Endodermal cell (in vitro differentiated cells): ENCODE measurements around the gene C10orf95. TPM values are rescaled to one million over a fixed set of nuclear protein-coding genes. Genes with fewer than 3 reads are reported as not detected.

Experiments
- DNase-seq: peaks from one replicate; pipeline ENCODE4 v3.0.0-alpha.2; 2017
- H3K27ac ChIP-seq: 2 replicates; pipeline ENCODE4 v1.5.1; 2013; ENCODE audit warnings: mild to moderate bottlenecking, low read depth, low read length, moderate library complexity
- H3K27me3 ChIP-seq: 2 replicates; pipeline ENCODE4 v1.6.1; 2013; ENCODE audit warnings: mild to moderate bottlenecking, low read length, moderate library complexity; ENCODE audit not compliant: insufficient read depth, control insufficient read depth, poor library complexity, severe bottlenecking
- H3K36me3 ChIP-seq: 2 replicates; pipeline ENCODE4 v1.7.0; 2013; ENCODE audit warnings: mild to moderate bottlenecking, low read length, moderate library complexity; ENCODE audit not compliant: control insufficient read depth, insufficient read depth
- H3K4me1 ChIP-seq: one replicate; pipeline ENCODE4 v1.7.0; 2013; ENCODE audit warnings: low read length; ENCODE audit not compliant: control insufficient read depth, insufficient read depth
- H3K4me3 ChIP-seq: 2 replicates; pipeline ENCODE4 v1.5.1; 2013; ENCODE audit warnings: mild to moderate bottlenecking, low read length, moderate library complexity
- H3K9ac ChIP-seq: 2 replicates; pipeline ENCODE4 v1.6.1; 2013; ENCODE audit warnings: mild to moderate bottlenecking, low read length, moderate library complexity; ENCODE audit not compliant: poor library complexity, severe bottlenecking; ENCODE audit errors: extremely low read depth
- H3K9me3 ChIP-seq: 2 replicates; pipeline ENCODE4 v1.6.1; 2013; ENCODE audit warnings: mild to moderate bottlenecking, low read length, moderate library complexity; ENCODE audit not compliant: control insufficient read depth
- H3K27ac Mint-ChIP-seq: 2 replicates; pipeline ENCODE4 v1.8.0; 2020; ENCODE audit warnings: mixed read lengths
- H3K27me3 Mint-ChIP-seq: 2 replicates; pipeline ENCODE4 v1.8.0; 2021; ENCODE audit warnings: mild to moderate bottlenecking, mixed read lengths; ENCODE audit not compliant: insufficient read depth
- H3K36me3 Mint-ChIP-seq: 2 replicates; pipeline ENCODE4 v1.8.0; 2020; ENCODE audit warnings: low read depth, mixed read lengths
- H3K4me1 Mint-ChIP-seq: 2 replicates; pipeline ENCODE4 v1.8.0; 2020; ENCODE audit warnings: mixed read lengths
- H3K4me3 Mint-ChIP-seq: 2 replicates; pipeline ENCODE4 v1.8.0; 2020; ENCODE audit warnings: mild to moderate bottlenecking, moderate library complexity, mixed read lengths
- H3K9me3 Mint-ChIP-seq: 2 replicates; pipeline ENCODE4 v1.8.0; 2020; ENCODE audit warnings: mild to moderate bottlenecking, mixed read lengths
- CTCF ChIP-seq: fragments of 200-600 bp; sonication (generic); conservative IDR thresholded peaks from 2 replicates; pipeline ENCODE4 v1.5.0; 2021; ENCODE audit warnings: antibody characterized with exemption, mild to moderate bottlenecking
- WGBS, 2 experiments: methylation state at CpG; one replicate each; pipeline versions ENCODE4 v1.1.5 to v1.1.7; 2013; ENCODE audit warnings: missing lambda C conversion rate in 2 of 2, mixed read lengths in 1 of 2; ENCODE audit not compliant: insufficient coverage in 1 of 2, insufficient read length in 1 of 2; 5-methylcytosine and 5-hydroxymethylcytosine counted together
- total RNA-seq, 2 donors: library from RNA; stranded (reverse); fragmentation: NEBNext Ultra II Directional in 1 of 2; extraction: Animal tissue kit (Norgen Biotek cat#: 25700) in 1 of 2; gene quantifications; 2 replicates in 1 of 2; 3 replicates in 1 of 2; pipeline ENCODE4 v1.2.1, GENCODE V29; 2021

The C10orf95 gene
- total RNA-seq, 2 donors from 2014 or later: 0.35 to 0.93 TPM

GRCh38 chr10:102429468-102429867 is 21.9 kb downstream of the C10orf95 start:
- no peaks in the 10 kb centered on the region for H3K9me3 Mint-ChIP-seq
- 89% methylated on average over 5 to 8 of the region's 8 CpGs for WGBS, 2 experiments
- Histone ChIP-seq H3K36me3 (peaks cover 7% of the 10 kb centered on the region), H3K27me3 (peaks cover 13% of the 10 kb centered on the region), H3K9me3 (no peaks in the 10 kb centered on the region), H3K9ac (no peak overlapping the region), H3K27ac (no peak overlapping the region), H3K4me3 (no peak overlapping the region), H3K4me1 (no peaks in the 10 kb centered on the region)
- TF ChIP-seq CTCF: no peak
- H3K27ac Mint-ChIP-seq: no peak overlapping the region
- no peak overlapping the region for H3K4me3 Mint-ChIP-seq
- peaks cover 6% of the 10 kb centered on the region for H3K4me1 Mint-ChIP-seq
- H3K27me3 Mint-ChIP-seq: peaks cover 24% of the 10 kb centered on the region
- no peak for DNase-seq
- H3K36me3 Mint-ChIP-seq: peaks cover 5% of the 10 kb centered on the region

GRCh38 chr10:102426803-102427287 is 24.5 kb downstream of the C10orf95 start:
- no peak for DNase-seq
- no peak overlapping the region for H3K4me3 Mint-ChIP-seq
- no peak overlapping the region for H3K4me3 ChIP-seq
- peaks cover 21% of the 10 kb centered on the region for H3K36me3 ChIP-seq
- no peak overlapping the region for H3K27ac ChIP-seq
- H3K9me3 ChIP-seq: no peaks in the 10 kb centered on the region
- H3K4me1 ChIP-seq: peaks cover 5% of the 10 kb centered on the region
- H3K4me1 Mint-ChIP-seq: peaks cover 13% of the 10 kb centered on the region
- H3K27ac Mint-ChIP-seq: no peak overlapping the region
- no peaks in the 10 kb centered on the region for H3K27me3 ChIP-seq
- no peak overlapping the region for H3K9ac ChIP-seq
- no peak for TF ChIP-seq CTCF
- H3K9me3 Mint-ChIP-seq: no peaks in the 10 kb centered on the region
- peaks cover 17% of the 10 kb centered on the region for H3K36me3 Mint-ChIP-seq
- peaks cover 7% of the 10 kb centered on the region for H3K27me3 Mint-ChIP-seq
- 87 to 90% methylated on average over 7 of the region's 7 CpGs for WGBS, 2 experiments

- TF ChIP-seq CTCF: no peak
- H3K36me3 Mint-ChIP-seq: peaks cover 15% of the 10 kb centered on the region
- H3K27ac ChIP-seq: no peak overlapping the region
- H3K4me1 ChIP-seq: peaks cover 5% of the 10 kb centered on the region
- H3K9me3 Mint-ChIP-seq: no peaks in the 10 kb centered on the region
- no peak overlapping the region for H3K27ac Mint-ChIP-seq
- peaks cover 17% of the 10 kb centered on the region for H3K36me3 ChIP-seq
- WGBS, 2 experiments: 79 to 89% methylated on average over 1 of the region's 1 CpG
- H3K4me3 ChIP-seq: no peak overlapping the region
- no peaks in the 10 kb centered on the region for H3K27me3 ChIP-seq
- H3K4me1 Mint-ChIP-seq: peaks cover 8% of the 10 kb centered on the region
- no peak overlapping the region for H3K4me3 Mint-ChIP-seq
- no peak for DNase-seq
- peaks cover 7% of the 10 kb centered on the region for H3K27me3 Mint-ChIP-seq
- H3K9ac ChIP-seq: no peak overlapping the region
- H3K9me3 ChIP-seq: no peaks in the 10 kb centered on the region
Measured at GRCh38 chr10:102425444-102425843, 25.9 kb downstream of the C10orf95 start.
